Skeletal muscle tissue (tissue), 4 donors: Measurements from ENCODE around the gene MRPL57. TPM values are rescaled to one million over a fixed set of nuclear protein-coding genes. Genes with fewer than 3 reads are reported as not detected.
"Not testable (repeated sequence)": the region's sequence is repeated elsewhere in the genome, so short reads cannot be mapped to it uniquely, and the experiment has no call there.

Experiments used
- H3K27ac ChIP-seq: one replicate; pipeline ENCODE4 v1.7.0; 2013; ENCODE audit warnings: mild to moderate bottlenecking, low read depth, low read length, inconsistent platforms
- H3K27me3 ChIP-seq, 3 donors: one replicate each; pipeline ENCODE4 v1.7.0; 2013; ENCODE audit warnings: low read length in 3 of 3; ENCODE audit not compliant: control insufficient read depth in 3 of 3, insufficient read depth in 3 of 3
- H3K36me3 ChIP-seq, 3 donors: one replicate each; pipeline ENCODE4 v1.7.0; 2013; ENCODE audit warnings: low read length in 3 of 3; ENCODE audit not compliant: control insufficient read depth in 3 of 3, insufficient read depth in 3 of 3
- H3K4me1 ChIP-seq, 3 donors: one replicate each; pipeline ENCODE4 v1.7.0; 2013; ENCODE audit warnings: low read length in 3 of 3, mild to moderate bottlenecking in 3 of 3; ENCODE audit not compliant: control insufficient read depth in 3 of 3, insufficient read depth in 3 of 3
- H3K4me3 ChIP-seq, 3 donors: one replicate each; pipeline ENCODE4 v1.7.0; 2013; ENCODE audit warnings: low read length in 3 of 3
- H3K9ac ChIP-seq, 3 donors: one replicate each; pipeline ENCODE4 v1.7.0; 2013; ENCODE audit warnings: low read length in 3 of 3, mild to moderate bottlenecking in 3 of 3, moderate library complexity in 2 of 3, low read depth in 1 of 3
- H3K9me3 ChIP-seq, 3 donors: one replicate each; pipeline ENCODE4 v1.7.0; 2013; ENCODE audit warnings: low read length in 3 of 3; ENCODE audit not compliant: control insufficient read depth in 3 of 3
- total RNA-seq: library from RNA; depleted of rRNA; stranded (reverse); fragments of >200 nt; gene quantifications from one replicate; pipeline ENCODE4 v1.2.3, GENCODE V29; 2014
- donor health status: Osteomylitis.

Gene MRPL57
- total RNA-seq, 1 donor from 2014 or later = 12.0 TPM

DNA sequence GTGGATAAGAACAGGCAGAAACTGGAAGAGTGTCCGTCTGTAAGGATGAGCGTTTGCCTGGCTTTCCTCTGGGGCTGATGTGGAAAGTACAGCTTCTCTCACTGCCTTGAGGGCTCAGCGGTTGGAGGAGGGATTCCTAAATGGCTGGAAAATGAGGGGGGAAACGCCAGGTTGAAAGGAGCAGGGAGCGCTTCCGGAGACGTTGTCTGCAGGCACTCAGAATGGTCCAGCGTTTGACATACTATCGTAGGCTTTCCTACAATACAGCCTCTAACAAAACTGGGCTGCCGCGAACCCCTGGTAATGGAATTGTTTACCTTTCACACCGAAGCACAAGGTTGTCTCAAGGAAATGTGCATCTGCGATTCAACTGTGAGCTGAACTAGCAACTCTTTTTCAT, 39.9 kb downstream of the MRPL57 start:
- Histone ChIP-seq H3K4me3 (peak overlapping the region in 1 of 3 donors; percentile 1), H3K36me3 (no peaks in the 10 kb centered on the region), H3K9me3 (peaks cover 0 to 3% (median under 1%) of the 10 kb centered on the region in 3 donors), H3K9ac (no peak overlapping the region), H3K4me1 (no peaks in the 10 kb centered on the region), H3K27me3 (peaks cover 0 to 4% (median 3%) of the 10 kb centered on the region in 3 donors), H3K27ac (no peak overlapping the region)

DNA sequence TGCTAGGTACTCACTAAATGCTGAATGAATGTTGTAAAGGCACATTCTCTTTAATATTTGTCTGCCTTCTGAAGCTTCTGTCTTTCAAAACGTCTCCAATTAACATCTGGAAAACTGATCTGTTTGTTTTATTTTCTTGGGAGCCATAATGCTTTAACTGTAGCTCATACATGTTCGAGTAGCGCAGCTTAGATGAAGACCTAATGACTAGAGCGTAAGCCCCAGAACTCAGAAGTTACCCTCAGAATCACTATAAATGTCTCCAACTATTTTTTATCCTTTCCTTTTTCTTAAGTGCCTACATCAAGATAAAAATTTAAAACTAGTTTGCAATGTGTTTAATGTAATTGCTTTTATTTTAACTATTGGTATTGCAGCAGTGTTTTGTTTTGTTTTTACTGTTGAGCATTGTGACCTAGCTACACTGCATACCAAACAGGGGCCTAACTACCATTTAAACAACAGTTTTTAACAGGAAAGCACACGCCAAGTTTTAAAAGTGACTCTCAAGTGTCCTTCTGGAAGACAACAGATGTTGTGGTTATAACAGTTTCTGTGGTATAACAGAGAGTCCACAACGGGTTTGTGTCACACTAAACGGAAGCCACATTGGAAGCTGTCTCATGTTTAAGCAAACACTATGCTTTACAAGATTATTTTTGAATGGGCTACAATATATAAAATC, 42.0 kb downstream of the MRPL57 start:
- no peaks in the 10 kb centered on the region for H3K36me3 ChIP-seq
- H3K27ac ChIP-seq = no peak overlapping the region
- H3K9me3 ChIP-seq = peaks cover 3 to 6% (median 4%) of the 10 kb centered on the region in 3 donors
- H3K4me3 ChIP-seq = no peak overlapping the region
- H3K4me1 ChIP-seq = no peaks in the 10 kb centered on the region
- H3K9ac ChIP-seq = no peak overlapping the region
- H3K27me3 ChIP-seq = no peaks in the 10 kb centered on the region

DNA sequence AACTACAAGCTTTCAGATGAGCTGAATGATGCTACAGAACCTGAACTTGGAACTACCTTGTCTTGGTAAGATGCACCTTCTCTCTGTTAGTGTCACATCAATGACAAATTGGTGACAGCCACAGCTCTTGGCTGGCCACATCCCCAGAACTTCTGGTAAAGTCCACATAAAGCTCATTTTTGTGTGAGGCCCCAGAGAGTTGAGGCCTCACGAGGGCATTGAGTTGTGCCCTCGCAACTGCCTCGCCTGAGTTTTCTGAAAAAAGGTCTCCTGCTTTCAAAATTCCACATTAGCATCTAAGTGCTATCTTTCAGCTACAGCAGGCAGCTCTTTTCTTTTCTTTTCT, 42.6 kb downstream of the MRPL57 start:
- Histone ChIP-seq H3K27me3 (no peaks in the 10 kb centered on the region), H3K36me3 (no peaks in the 10 kb centered on the region), H3K4me3 (no peak overlapping the region), H3K9me3 (peaks cover 3 to 6% (median 4%) of the 10 kb centered on the region in 3 donors), H3K27ac (no peak overlapping the region), H3K9ac (no peak overlapping the region), H3K4me1 (no peaks in the 10 kb centered on the region)

DNA sequence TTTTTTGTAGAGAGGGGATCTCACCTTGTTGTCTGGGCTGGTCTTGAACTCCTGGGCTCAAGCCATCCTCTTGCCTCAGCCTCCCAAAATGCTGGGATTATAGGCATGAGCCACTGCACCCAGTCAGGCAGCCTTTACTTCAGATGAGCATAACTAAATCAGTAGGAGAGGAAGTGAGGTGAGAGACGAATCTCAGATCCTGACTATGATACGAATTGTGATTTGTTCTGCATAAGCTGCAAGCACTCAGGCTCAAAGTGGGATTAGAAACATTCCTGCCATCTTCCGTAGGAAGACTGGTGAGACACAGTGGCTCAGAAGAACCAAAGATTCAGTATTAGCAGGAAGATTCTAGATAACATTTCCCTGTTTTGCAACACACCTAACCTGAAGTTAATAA, 43.3 kb downstream of the MRPL57 start:
- not testable (repeated sequence) for H3K27me3 ChIP-seq, H3K4me1 ChIP-seq, H3K9ac ChIP-seq, H3K36me3 ChIP-seq, H3K9me3 ChIP-seq, H3K4me3 ChIP-seq, H3K27ac ChIP-seq

DNA sequence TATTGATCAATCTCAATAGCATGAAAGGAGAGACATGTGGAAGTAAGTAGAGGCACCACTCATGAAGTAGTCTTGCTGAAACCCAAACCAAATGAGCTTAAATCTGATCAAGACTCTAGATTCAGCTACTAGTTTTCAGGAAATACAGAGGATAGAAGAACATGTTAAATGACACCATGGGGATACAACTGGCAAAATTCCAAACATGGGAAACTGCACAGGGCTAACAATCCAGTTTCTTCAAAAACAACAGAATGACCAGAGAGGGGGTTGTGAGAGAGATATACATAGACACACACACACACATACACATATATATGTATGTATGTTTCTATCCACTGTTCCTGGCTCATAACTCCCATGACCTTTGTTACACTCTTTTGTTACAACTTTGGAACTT, 44.8 kb downstream of the MRPL57 start:
- no peak overlapping the region for H3K4me3 ChIP-seq
- peaks cover 0 to 2% (median 2%) of the 10 kb centered on the region in 3 donors for H3K27me3 ChIP-seq
- H3K36me3 ChIP-seq = no peaks in the 10 kb centered on the region
- H3K27ac ChIP-seq = no peak overlapping the region
- H3K9ac ChIP-seq = no peak overlapping the region
- peaks cover 3 to 6% (median 4%) of the 10 kb centered on the region in 3 donors for H3K9me3 ChIP-seq
- no peaks in the 10 kb centered on the region for H3K4me1 ChIP-seq

DNA sequence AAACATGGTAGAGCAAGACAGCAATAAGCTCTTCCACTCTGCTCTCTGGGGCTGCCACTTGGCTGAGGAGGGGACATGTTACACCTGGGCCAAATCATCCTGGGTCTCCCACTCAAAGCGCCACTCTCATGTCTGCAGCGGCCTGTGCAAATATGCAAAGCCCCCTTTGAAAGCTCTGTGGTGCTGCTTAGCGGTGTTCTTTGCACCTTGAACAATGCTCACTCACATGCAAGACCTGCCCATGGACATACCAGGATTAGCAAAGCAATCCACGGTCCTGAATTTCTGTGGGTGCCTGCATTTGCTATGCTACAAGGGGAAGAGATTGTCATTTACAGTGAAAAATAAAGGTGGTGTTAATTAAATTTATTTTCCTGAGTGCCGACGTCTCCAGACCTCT, 48.6 kb downstream of the MRPL57 start:
- Histone ChIP-seq H3K36me3 (no peaks in the 10 kb centered on the region), H3K4me1 (no peaks in the 10 kb centered on the region), H3K4me3 (no peak overlapping the region), H3K9ac (no peak overlapping the region), H3K27ac (no peak overlapping the region), H3K27me3 (peaks cover 0 to 2% (median 2%) of the 10 kb centered on the region in 3 donors), H3K9me3 (peaks cover 0 to 6% (median 4%) of the 10 kb centered on the region in 3 donors)

DNA sequence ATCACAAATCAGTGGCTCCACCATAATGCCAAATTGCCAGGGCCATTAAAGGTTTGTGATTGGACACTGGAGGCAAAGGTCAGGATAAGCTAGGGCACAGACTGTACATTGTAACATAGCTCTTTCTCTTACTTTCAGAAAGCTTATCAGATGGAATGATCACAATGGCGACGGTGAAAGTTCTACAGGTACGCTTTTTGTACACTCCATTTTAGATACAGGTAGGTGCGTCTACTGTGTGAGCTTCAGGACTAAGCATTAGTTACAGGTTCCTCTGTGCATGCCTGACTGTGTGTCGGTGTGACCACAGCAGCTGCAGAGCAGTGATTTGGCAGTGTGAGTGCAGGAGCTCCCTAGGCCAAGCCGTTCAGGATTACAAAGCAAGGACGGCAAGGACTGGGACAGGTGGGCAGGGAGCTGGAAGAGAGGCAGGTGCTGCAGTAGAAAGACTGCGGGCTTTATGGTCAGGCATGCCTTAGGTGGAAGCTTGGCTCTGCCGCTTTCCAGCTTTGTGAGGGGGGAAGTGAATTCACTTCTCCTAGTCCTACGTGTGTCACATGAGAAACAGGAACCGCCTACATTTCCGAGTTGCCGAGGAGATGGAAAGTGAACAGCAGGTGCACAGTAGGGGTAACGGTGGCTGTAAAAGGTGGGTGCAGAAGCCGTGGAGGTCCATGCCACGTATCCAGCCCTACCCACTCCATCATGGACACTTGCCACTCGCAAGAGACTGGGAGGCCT, 49.6 kb downstream of the MRPL57 start:
- Histone ChIP-seq H3K9me3 (peaks cover 0 to 6% (median 4%) of the 10 kb centered on the region in 3 donors), H3K27me3 (peaks cover 0 to 2% (median 2%) of the 10 kb centered on the region in 3 donors), H3K27ac (no peak overlapping the region), H3K9ac (no peak overlapping the region), H3K36me3 (no peaks in the 10 kb centered on the region), H3K4me3 (no peak overlapping the region), H3K4me1 (no peaks in the 10 kb centered on the region)

DNA sequence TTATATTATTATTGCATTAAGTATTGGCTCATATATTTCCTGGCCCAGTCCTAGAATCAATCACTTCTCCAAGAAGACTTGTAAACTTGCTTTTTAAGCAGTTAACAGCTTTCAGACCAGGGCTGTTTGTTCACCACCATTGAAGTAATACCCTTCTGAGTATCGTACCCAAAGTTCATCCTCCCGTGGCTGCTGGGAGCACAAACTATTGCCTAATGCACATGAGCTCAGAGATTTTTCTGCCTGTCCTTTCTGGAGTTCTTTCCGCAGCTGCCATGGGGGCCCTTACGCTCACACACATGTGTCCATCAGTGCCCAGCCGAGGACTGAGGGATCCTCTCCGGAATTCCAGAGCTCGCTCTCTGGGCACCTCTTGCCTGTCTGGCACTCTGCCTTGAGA, 51.5 kb downstream of the MRPL57 start:
- Histone ChIP-seq H3K27me3 (peaks cover 0 to 5% (median 2%) of the 10 kb centered on the region in 3 donors), H3K9me3 (no peaks in the 10 kb centered on the region), H3K4me3 (no peak overlapping the region), H3K27ac (no peak overlapping the region), H3K9ac (no peak overlapping the region), H3K4me1 (peaks cover 0 to 3% (median 0%) of the 10 kb centered on the region in 3 donors), H3K36me3 (no peaks in the 10 kb centered on the region)
